ENCODE results near the gene STN1. TPM values are rescaled to one million over a fixed set of nuclear protein-coding genes. Genes with fewer than 3 reads are reported as not detected.

Gene STN1
- total and polyA plus RNA-seq, 9 of the 15 experiments (the other 6 are each of a cell fraction or from before 2014, with no cell fraction given), result 9.1 to 19.6 (median 13.8) TPM

GRCh38 chr10:103954543-103954942 is 36.6 kb upstream of the STN1 start:
- ChIA-PET POLR2A (no interaction called here), CTCF (ENCODE audit: low intra/inter-chr PET ratio) (no interaction called here)
- H3K4me1 ChIP-seq (replicated peaks in 1 of 2; ENCODE audit: control insufficient read depth in 2 of 2, insufficient read depth in 2 of 2, low read length in 2 of 2), result peaks cover 0 to 3% of the 10 kb centered on the region in 2 experiments; a peak in 2 of 5 replicates
- H3K4me3 ChIP-seq, result no peak overlapping the region
- no peaks in the 10 kb centered on the region for H3K9me3 ChIP-seq (replicated peaks; ENCODE audit: control insufficient read depth, insufficient read depth, low read depth, low read length)
- no peaks in the 10 kb centered on the region for H3K79me2 ChIP-seq (ENCODE audit: control insufficient read depth, insufficient read depth, low read length)
- ATAC-seq (no peak), FAIRE-seq (no peak), DNase-seq (ENCODE audit: extremely low read depth in 1 of 4, low spot score in 3 of 4) (no peak)
- no peaks in the 10 kb centered on the region for H3K9me1 ChIP-seq (ENCODE audit: control insufficient read depth, insufficient read depth, low read length)
- H3K36me3 ChIP-seq (ENCODE audit: control insufficient read depth, insufficient read depth, low read length), result no peaks in the 10 kb centered on the region
- 0% methylated on average over 1 of the region's 1 CpG for WGBS (ENCODE audit: insufficient coverage, low coverage, missing lambda C conversion rate)
- H3K4me2 ChIP-seq (ENCODE audit: insufficient read depth, low read length), result no peak overlapping the region
- in situ Hi-C loops (cut with MboI) (no loop called here), intact Hi-C loops (cut with micrococcal nuclease) (no loop called here)
- H4K20me1 ChIP-seq (replicated peaks; ENCODE audit: control insufficient read depth, insufficient read depth, low read length), result no peaks in the 10 kb centered on the region
- no peak overlapping the region for H3K9ac ChIP-seq (ENCODE audit: insufficient read depth in 1 of 2, low read depth in 2 of 2, low read length in 2 of 2)
- no peak overlapping the region for H3K27ac ChIP-seq (ENCODE audit: extremely low read depth, low read depth, low read length)
- H2AFZ ChIP-seq (ENCODE audit: low read depth, low read length), result no peak overlapping the region
- TF ChIP-seq HDAC8 (tag; IDR thresholded peaks at IDR 0.05) (no peak), CEBPG (CRISPR knock-in tag; IDR thresholded peaks at IDR 0.05) (no peak), CEBPG (tag; conservative IDR thresholded peaks at IDR 0.05 in 1 of 2, IDR thresholded peaks at IDR 0.05 in 1 of 2) (no peak), HEY1 (CRISPR knock-in tag; IDR thresholded peaks at IDR 0.05; ENCODE audit: borderline replicate concordance) (no peak), CBFB (CRISPR knock-in tag; IDR thresholded peaks at IDR 0.05) (no peak), HBP1 (CRISPR knock-in tag; IDR thresholded peaks at IDR 0.05) (no peak), ZNF23 (CRISPR knock-in tag; IDR thresholded peaks at IDR 0.05) (no peak), ZNF551 (CRISPR knock-in tag; IDR thresholded peaks at IDR 0.05) (no peak), PRDM10 (IDR thresholded peaks at IDR 0.05; ENCODE audit: partially characterized antibody) (no peak), FOXJ2 (tag; IDR thresholded peaks at IDR 0.05) (no peak), ZBTB12 (CRISPR knock-in tag; IDR thresholded peaks at IDR 0.05) (no peak), GATAD2A (IDR thresholded peaks at IDR 0.05) (no peak), SMAD4 (CRISPR knock-in tag; conservative IDR thresholded peaks at IDR 0.05) (no peak), HCFC1 (IDR thresholded peaks at IDR 0.05; ENCODE audit: low read depth, low read length) (no peak), ZBTB2 (IDR thresholded peaks at IDR 0.05) (no peak), U2AF2 (optimal IDR thresholded peaks at IDR 0.05; ENCODE audit: low read depth, low read length) (no peak), MIER1 (IDR thresholded peaks at IDR 0.05; ENCODE audit: low read depth) (no peak), ZNF140 (CRISPR knock-in tag; IDR thresholded peaks at IDR 0.05) (no peak)
- no TSS peak for BruUV-seq (replicated peaks)
- H3K27me3 ChIP-seq (ENCODE audit: control insufficient read depth in 2 of 2, insufficient read depth in 2 of 2, low read length in 2 of 2), result no peaks in the 10 kb centered on the region

Data from K562 (cell line).